ENCODE measurements around the gene TMEM258.

DNA sequence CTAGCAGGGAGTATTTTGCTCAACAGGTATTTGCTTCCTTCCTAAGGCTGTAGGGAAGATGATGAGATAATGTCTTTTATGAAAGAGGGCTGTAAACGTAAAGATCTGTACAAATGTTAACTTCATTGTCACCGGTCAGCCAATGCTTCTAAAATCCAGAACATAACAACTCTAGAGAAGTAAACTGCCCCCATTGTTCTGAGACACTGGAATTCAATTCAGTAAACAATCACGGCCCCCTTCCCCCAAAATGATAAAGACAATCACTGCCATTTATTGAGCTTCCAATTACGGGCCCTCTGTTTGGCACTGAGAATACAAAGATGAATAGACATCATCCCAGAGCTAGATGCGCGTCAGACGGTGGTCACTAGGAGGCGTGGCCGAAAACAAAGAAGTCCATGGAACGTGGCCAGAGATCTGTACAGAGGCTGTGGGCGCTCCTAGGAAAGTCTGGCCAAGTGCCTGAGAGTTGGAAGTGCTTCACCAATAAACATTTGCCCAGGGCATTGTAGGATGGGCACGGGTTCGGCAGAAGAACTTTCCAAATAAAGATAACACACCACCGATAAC is 576 bp downstream of the TMEM258 start:
- TF ChIP-seq, protein P1, sequence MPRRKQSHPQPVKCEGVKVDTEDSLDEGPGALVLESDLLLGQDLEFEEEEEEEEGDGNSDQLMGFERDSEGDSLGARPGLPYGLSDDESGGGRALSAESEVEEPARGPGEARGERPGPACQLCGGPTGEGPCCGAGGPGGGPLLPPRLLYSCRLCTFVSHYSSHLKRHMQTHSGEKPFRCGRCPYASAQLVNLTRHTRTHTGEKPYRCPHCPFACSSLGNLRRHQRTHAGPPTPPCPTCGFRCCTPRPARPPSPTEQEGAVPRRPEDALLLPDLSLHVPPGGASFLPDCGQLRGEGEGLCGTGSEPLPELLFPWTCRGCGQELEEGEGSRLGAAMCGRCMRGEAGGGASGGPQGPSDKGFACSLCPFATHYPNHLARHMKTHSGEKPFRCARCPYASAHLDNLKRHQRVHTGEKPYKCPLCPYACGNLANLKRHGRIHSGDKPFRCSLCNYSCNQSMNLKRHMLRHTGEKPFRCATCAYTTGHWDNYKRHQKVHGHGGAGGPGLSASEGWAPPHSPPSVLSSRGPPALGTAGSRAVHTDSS (tag by site-specific recombination; IDR thresholded peaks at IDR 0.05) = no peak
- no peak for TF ChIP-seq CTCF (tag by site-specific recombination; IDR thresholded peaks at IDR 0.05)
- TF ChIP-seq ZNF544 (tag by site-specific recombination; IDR thresholded peaks at IDR 0.05) = no peak
- no peak for TF ChIP-seq ZNF155 (tag by site-specific recombination; IDR thresholded peaks at IDR 0.05)
- TF ChIP-seq, protein P2, sequence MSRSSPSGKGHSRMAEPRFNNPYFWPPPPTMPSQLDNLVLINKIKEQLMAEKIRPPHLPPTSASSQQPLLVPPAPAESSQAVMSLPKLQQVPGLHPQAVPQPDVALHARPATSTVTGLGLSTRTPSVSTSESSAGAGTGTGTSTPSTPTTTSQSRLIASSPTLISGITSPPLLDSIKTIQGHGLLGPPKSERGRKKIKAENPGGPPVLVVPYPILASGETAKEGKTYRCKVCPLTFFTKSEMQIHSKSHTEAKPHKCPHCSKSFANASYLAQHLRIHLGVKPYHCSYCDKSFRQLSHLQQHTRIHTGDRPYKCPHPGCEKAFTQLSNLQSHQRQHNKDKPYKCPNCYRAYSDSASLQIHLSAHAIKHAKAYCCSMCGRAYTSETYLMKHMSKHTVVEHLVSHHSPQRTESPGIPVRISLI (tag by site-specific recombination; IDR thresholded peaks at IDR 0.05) = no peak
- TF ChIP-seq BCL11A (tag by site-specific recombination; IDR thresholded peaks at IDR 0.05; ENCODE audit: low read depth) = no peak
- no peak for TF ChIP-seq ZNF174 (tag by site-specific recombination; IDR thresholded peaks at IDR 0.05)
- TF ChIP-seq ZSCAN23 (tag by site-specific recombination; IDR thresholded peaks at IDR 0.05) = no peak
- no peak for TF ChIP-seq ZNF670 (tag by site-specific recombination; IDR thresholded peaks at IDR 0.05; ENCODE audit: low read depth)
- no peak for TF ChIP-seq ATF2 (tag by site-specific recombination; IDR thresholded peaks at IDR 0.05; ENCODE audit: low read depth)
- TF ChIP-seq TRIM28 (IDR thresholded peaks at IDR 0.05; ENCODE audit: borderline replicate concordance, low read length) = no peak
- TF ChIP-seq SP2 (tag by site-specific recombination; IDR thresholded peaks at IDR 0.05) = no peak
- no peak for TF ChIP-seq ZNF324 (tag by site-specific recombination; IDR thresholded peaks at IDR 0.05)

All from HEK293 (cell line).